ENCODE data around the gene COL19A1.
"Not testable (repeated sequence)": the region's sequence is repeated elsewhere in the genome, so short reads cannot be mapped to it uniquely, and the experiment has no call there.

Gene COL19A1

GRCh38 chr6:69965974-69966373 is 99.6 kb downstream of the COL19A1 start:
- not testable (repeated sequence) for DNase-seq (ENCODE audit: low spot score)

- DNase-seq (ENCODE audit: low spot score): no peak
Measured at GRCh38 chr6:69973138-69973537, 106.8 kb downstream of the COL19A1 start.

DNA sequence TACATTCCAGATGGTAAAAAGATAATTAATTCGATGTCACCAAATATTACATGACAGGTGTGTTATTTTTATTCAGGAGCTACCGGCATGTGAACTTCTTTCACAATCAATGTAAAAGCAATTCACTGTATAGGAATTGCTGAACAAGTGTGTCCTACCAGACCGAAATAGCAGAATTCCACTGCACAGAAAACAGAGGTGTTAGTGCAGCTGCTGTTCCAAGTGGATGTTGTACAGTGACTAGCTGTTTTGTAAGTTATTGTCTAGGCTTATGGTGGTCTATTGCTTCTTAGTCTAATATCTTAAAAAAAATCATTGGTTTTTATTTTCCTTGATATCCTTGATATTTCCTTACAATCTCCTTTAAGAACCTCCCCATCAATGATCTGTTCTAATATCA is 107.4 kb downstream of the COL19A1 start:
- no peak for DNase-seq (ENCODE audit: low spot score)

DNA sequence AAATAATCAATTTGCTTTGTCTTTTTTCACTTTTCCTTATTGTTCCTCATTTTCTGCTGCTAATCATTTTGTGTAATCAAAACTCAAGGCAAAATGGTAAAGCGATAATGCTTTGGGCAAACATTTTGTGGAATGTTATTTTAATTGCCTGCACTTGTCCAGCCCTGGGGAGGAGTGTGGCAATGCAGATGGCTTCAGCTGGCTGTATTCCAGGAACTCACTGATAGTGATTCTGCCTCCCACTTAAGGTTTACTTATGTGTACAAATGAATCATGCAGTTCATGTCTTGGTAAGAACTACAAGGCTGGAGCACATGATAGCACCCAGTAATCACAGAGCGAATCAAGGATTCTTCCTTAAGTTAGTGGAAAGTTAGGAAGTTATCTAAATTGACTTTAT is 107.8 kb downstream of the COL19A1 start:
- peak; percentile 29 for DNase-seq (ENCODE audit: low spot score)

DNA sequence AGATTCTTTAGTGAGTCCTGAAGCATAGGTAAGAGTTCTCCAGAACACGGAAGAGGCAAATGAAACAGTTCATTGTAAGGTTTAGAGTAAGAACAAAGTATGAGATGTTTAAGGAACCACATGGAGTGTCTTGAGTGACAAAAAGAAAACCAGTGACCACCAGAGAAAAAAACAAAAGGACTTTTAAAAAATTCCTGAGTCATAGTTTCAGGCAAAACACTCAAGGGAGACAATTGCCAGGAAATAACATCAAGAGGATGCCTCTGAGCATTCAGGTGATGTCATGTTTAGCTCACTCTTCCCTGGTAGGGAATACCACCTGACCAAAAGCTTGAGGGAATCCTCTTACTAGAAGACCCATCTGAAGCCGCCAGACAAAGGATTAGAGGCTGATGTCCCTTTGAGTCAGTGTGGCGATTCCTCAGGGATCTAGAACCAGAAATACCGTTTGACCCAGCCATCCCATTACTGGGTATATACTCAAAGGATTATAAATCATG is 110.3 kb downstream of the COL19A1 start:
- DNase-seq (ENCODE audit: low spot score): no peak

GRCh38 chr6:69980624-69981023 is 114.3 kb downstream of the COL19A1 start:
- no peak for DNase-seq (ENCODE audit: low spot score)

- DNase-seq (ENCODE audit: low spot score): no peak
Measured at GRCh38 chr6:69984506-69984905, 118.2 kb downstream of the COL19A1 start.

- DNase-seq (ENCODE audit: low spot score): no peak
Measured at GRCh38 chr6:69985180-69985579, 118.8 kb downstream of the COL19A1 start.

DNA sequence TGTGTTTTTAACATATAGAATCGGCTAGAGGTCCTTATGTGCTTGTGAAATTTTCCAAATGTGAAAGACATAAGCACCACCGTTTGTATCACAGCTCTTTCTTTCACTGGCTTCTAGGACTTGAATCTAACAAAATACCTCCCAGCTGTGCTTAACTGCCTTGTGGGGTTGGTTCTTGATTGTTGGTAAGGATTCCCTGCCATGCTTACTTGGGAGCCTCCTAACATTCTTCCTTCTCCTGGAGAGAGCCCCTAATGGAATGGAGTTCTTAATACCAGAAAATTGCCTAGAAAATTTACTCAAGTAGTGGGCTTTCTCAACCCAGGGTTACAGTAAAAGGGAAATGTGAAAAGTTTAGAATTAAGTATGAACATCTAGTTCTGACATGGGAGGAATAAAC is 121.2 kb downstream of the COL19A1 start:
- DNase-seq (ENCODE audit: low spot score): no peak

DNA sequence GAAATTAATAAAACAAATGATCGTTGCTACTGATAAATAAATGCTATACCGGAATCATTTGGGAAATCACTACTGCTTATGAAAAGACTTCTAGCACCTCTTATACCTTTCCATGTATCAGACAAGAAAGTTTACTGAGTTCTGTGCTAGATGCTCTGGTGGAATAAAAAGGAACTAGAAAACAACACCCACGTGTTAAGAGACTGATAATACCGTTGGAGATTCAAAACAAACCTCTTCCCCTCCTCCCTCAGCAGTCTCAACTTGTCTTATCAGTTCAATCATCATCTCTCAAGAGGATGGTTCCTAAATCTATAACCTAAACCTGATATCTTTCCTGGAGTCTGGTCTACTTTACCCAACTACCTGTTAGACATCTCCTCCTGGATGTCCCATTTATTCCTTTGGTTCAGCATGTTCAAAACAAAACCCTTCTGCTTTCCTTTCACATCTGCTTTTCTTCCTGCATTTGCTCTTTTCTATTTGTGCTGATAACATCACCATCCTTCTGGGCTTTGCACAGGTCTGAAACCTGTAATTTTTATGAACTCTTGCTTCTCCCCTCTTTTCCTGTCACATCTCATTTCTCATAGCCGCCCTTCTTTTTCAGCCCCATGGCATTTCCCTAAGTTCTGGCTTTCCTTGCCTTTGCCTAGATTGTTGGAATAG is 122.2 kb downstream of the COL19A1 start:
- peak; percentile 90 for DNase-seq (ENCODE audit: low spot score)

- no peak for DNase-seq (ENCODE audit: low spot score)
Measured at GRCh38 chr6:69994251-69994650, 127.9 kb downstream of the COL19A1 start.

DNA sequence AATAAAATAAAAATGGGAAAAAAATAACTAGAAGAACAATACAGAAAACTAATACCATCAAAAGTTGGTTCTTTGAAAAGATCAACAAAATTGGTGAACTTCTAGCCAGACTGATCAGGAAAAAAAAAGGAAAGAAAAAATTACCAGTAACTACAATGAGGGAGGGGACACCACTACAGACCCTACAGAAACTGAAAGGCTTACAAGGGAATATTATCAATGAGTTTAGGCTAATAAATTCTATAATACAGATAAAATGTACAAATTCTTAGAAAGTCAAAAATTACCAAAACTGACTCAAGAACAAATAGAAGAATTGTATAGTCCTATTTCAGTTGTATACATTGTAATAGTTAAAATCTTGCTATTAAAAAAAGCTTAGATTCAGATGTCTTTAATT is 141.8 kb downstream of the COL19A1 start:
- no peak for DNase-seq (ENCODE audit: low spot score)

DNA sequence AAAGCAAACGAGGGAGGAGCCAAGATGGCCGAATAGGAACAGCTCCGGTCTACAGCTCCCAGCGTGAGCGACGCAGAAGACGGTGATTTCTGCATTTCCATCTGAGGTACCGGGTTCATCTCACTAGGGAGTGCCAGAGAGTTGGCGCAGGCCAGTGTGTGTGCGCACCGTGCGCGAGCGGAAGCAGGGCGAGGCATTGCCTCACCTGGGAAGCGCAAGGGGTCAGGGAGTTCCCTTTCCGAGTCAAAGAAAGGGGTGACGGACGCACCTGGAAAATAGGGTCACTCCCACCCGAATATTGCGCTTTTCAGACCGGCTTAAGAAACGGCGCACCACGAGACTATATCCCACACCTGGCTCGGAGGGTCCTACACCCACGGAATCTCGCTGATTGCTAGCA is 144.0 kb downstream of the COL19A1 start:
- not testable (repeated sequence) for DNase-seq (ENCODE audit: low spot score)

GRCh38 chr6:70023201-70023600 is 156.8 kb downstream of the COL19A1 start:
- not testable (repeated sequence) for DNase-seq (ENCODE audit: low spot score)

- DNase-seq (ENCODE audit: low spot score): no peak
Measured at GRCh38 chr6:70028246-70028645, 161.9 kb downstream of the COL19A1 start.

DNA sequence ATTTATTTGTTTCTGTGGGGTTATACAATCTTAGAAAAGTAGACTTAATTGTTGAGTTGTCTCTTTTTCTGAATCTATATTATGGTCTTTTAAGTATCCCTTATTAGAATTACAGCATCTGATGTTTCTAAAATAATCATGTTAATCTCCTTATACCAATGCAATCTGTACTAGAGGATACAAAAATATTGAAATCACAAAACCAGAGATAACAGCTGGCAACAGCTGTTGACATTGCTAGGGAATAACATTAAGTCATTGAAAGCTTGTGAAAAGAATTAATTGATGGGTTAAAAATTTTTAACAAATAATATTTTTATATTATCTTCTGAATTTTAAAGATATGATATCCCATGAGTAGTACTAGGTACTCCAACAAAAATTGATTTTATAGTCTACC is 162.6 kb downstream of the COL19A1 start:
- DNase-seq (ENCODE audit: low spot score): no peak

DNA sequence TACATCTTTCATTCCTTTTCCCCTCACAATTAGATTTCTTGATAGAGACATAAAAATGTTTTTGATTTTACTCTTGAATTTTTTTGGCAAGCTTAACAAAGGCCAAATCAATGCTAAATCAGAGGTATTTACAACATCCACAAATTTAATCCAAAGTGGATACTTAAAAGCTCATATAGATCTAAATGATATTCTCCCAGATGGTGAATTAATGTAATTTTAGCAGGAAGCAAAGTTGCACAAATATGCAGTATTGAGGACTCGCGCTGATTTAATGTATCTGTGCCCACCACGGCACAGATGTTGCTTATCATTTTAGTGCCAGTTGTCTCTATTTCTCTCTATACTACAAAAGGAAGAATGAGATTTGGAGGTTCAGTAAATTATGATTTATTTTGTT is 167.4 kb downstream of the COL19A1 start:
- DNase-seq (ENCODE audit: low spot score): no peak

DNA sequence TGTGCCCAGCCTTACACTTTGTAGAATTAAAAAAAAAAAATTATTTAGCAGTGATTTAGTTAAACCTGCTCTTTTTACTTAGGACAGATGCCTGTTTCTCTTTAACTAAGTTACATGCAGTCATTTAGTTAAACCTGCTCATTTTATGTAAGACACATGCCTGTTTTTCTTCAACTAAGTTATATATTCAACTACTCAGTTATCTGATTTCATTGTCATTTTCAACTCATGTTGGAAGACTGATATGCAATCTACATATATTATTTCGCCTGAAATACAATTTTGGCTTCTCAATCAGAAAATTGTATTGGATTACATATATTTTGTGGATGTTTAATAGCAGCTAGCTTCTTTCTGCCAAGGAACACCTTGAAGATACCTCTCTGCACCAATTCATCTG is 171.1 kb downstream of the COL19A1 start:
- peak; percentile 96 for DNase-seq (ENCODE audit: low spot score)

GRCh38 chr6:70040766-70041165 is 174.4 kb downstream of the COL19A1 start:
- DNase-seq (ENCODE audit: low spot score): no peak

DNA sequence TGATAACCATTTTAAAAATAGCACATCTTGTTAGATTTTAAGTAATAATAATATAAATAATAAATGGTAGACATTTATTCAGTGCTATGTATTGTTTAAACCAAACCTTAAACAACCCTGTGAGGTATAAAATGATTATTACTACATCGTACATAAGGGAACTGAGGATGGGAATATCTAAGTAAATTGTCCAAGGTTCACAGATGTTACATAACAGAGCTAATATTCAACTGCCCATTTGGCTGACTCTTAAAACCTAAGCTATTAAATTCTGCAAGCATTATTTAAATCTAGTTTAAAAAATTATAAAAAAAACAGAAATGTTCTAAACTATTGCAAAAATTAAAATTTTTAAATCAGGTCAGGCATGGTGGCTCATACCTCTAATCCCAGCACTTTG is 175.1 kb downstream of the COL19A1 start:
- DNase-seq (ENCODE audit: low spot score): no peak

DNA sequence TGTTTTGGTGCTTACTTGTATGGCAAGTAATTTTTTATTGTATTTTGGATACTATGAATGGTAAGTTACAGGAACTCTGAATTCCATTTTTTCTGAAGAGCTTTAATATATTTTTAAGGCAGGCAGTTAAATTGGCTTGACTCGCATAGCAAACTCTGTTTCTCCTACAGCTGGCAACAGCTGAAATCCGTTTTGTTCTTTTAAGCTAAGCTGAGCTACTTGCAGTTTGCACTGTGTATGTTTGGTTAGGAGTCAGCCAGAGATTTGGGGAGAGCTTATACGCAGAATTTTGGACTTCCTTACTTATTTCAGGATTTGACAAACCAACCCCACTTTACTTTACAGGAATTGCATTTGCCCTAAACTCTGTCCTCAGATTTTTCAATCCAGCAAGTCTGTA is 179.1 kb downstream of the COL19A1 start:
- DNase-seq (ENCODE audit: low spot score): no peak

DNA sequence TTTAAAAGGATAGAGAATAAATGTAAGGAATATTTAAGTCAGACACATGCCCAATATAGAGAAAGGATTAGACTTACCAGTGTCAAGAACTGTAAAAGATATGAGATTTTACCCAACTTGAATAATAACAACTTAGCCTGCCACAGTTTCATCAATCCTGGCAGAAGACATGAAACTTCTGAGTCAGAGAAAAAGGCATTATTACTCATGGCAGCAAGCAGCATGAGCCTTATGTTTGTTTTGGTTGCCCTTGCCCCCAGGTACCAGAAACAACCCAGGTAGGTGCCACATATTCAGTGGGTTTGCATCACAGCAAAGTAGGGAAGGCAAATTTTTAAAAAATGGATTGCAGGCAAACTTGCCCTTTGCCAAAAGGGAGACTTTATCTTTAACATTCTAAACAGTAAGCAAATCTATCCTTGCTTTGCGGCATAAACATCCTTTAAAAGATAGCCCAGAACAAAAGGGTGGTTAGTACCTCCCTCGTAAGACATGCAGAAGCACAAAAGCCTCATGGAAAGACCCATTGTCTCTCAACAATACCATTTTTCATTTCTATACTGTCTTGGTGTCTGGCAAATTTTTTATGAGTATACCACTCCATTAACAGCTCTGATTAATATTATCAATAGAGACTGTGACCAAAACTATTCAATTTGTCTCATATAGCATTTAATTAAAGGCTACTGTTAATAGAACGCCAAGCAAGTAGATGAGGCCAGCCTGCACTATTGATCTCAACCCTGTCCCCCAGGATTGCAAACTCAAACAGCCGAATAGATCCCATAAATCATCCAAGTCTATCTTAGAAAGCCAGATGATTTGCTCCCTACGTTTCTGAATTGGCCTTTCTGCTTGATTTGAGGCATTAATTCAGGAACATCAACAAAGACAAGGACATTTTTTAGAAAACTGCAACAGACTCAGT is 185.1 kb downstream of the COL19A1 start:
- no peak for DNase-seq (ENCODE audit: low spot score)
